Trophoblast cell (in vitro differentiated cells and primary cell): Measurements from ENCODE around the gene HCN1.
"Not testable (repeated sequence)": the region's sequence is repeated elsewhere in the genome, so short reads cannot be mapped to it uniquely, and the experiment has no call there.

Experiments
- DNase-seq, 2 donors: peaks; one replicate each; pipeline ENCODE4 v3.0.0-alpha.2; 2016
- H2AFZ ChIP-seq: 2 replicates; pipeline ENCODE4 v1.6.1; 2013; ENCODE audit warnings: low read length, moderate library complexity, mild to moderate bottlenecking; ENCODE audit not compliant: insufficient read depth, poor library complexity
- H2AK5ac ChIP-seq: 2 replicates; pipeline ENCODE4 v1.6.1; 2013; ENCODE audit warnings: mild to moderate bottlenecking, low read length
- H2BK120ac ChIP-seq: 2 replicates; pipeline ENCODE4 v1.6.1; 2013; ENCODE audit warnings: low read length, mild to moderate bottlenecking, moderate library complexity; ENCODE audit not compliant: insufficient read depth, poor library complexity
- H2BK12ac ChIP-seq: 2 replicates; pipeline ENCODE4 v1.6.1; 2013; ENCODE audit warnings: mild to moderate bottlenecking, low read length, moderate library complexity
- H2BK5ac ChIP-seq: 2 replicates; pipeline ENCODE4 v1.6.1; 2013; ENCODE audit warnings: low read length, low read depth, moderate library complexity, mild to moderate bottlenecking; ENCODE audit not compliant: poor library complexity
- H3K14ac ChIP-seq: 2 replicates; pipeline ENCODE4 v1.6.1; 2013; ENCODE audit warnings: mild to moderate bottlenecking, low read length
- H3K18ac ChIP-seq: 2 replicates; pipeline ENCODE4 v1.6.1; 2013; ENCODE audit warnings: mild to moderate bottlenecking, low read length
- H3K23ac ChIP-seq: 2 replicates; pipeline ENCODE4 v1.6.1; 2013; ENCODE audit warnings: low read length
- H3K27ac ChIP-seq: 2 replicates; pipeline ENCODE4 v1.5.1; 2013; ENCODE audit warnings: low read depth, mild to moderate bottlenecking, inconsistent platforms, low read length, moderate library complexity
- H3K27me3 ChIP-seq: 2 replicates; pipeline ENCODE4 v1.6.1; 2013; ENCODE audit warnings: inconsistent platforms, mild to moderate bottlenecking, low read length, moderate library complexity; ENCODE audit not compliant: insufficient read depth
- H3K36me3 ChIP-seq, 2 experiments: 1 replicate in 1 of 2; 2 replicates in 1 of 2; pipeline ENCODE4 v1.6.1; 2013; ENCODE audit warnings: low read length in 2 of 2, mild to moderate bottlenecking in 2 of 2, moderate library complexity in 1 of 2; ENCODE audit not compliant: insufficient read depth in 2 of 2, control insufficient read depth in 1 of 2
- H3K4ac ChIP-seq: 2 replicates; pipeline ENCODE4 v1.6.1; 2013; ENCODE audit warnings: low read depth, mild to moderate bottlenecking, low read length, moderate library complexity
- H3K4me1 ChIP-seq, 2 experiments: 1 replicate in 1 of 2; 2 replicates in 1 of 2; pipeline ENCODE4 v1.6.1; 2013; ENCODE audit warnings: low read length in 2 of 2, mild to moderate bottlenecking in 2 of 2, moderate library complexity in 1 of 2; ENCODE audit not compliant: insufficient read depth in 2 of 2, control insufficient read depth in 1 of 2
- H3K4me2 ChIP-seq: 2 replicates; pipeline ENCODE4 v1.6.1; 2013; ENCODE audit warnings: inconsistent platforms, mild to moderate bottlenecking, low read length, moderate library complexity
- H3K4me3 ChIP-seq: 2 replicates; pipeline ENCODE4 v1.5.1; 2013; ENCODE audit warnings: mild to moderate bottlenecking, low read depth, low read length, inconsistent platforms
- H3K79me1 ChIP-seq: one replicate; pipeline ENCODE4 v1.6.1; 2013; ENCODE audit warnings: low read length
- H3K79me2 ChIP-seq: 2 replicates; pipeline ENCODE4 v1.6.1; 2013; ENCODE audit warnings: low read length, mild to moderate bottlenecking; ENCODE audit not compliant: control insufficient read depth, insufficient read depth, poor library complexity
- H3K9ac ChIP-seq: 2 replicates; pipeline ENCODE4 v1.6.1; 2013; ENCODE audit warnings: mild to moderate bottlenecking, low read length
- H3K9me3 ChIP-seq: 2 replicates; pipeline ENCODE4 v1.6.1; 2013; ENCODE audit warnings: low read depth, mild to moderate bottlenecking, control low read depth, inconsistent platforms, low read length; ENCODE audit not compliant: insufficient read depth
- H4K12ac ChIP-seq: 2 replicates; pipeline ENCODE4 v1.6.1; 2013; ENCODE audit warnings: low read depth, mild to moderate bottlenecking, low read length, moderate library complexity
- H4K8ac ChIP-seq: 2 replicates; pipeline ENCODE4 v1.6.1; 2013; ENCODE audit warnings: low read depth, mild to moderate bottlenecking, low read length, moderate library complexity
- H4K91ac ChIP-seq: one replicate; pipeline ENCODE4 v1.6.1; 2013; ENCODE audit warnings: low read depth, mild to moderate bottlenecking, low read length, moderate library complexity
- WGBS: extraction: QIAGEN DNeasy Blood & Tissue Kit; methylation state at CpG from one replicate; pipeline ENCODE4 v1.1.7; 2013; ENCODE audit warnings: missing lambda C conversion rate; ENCODE audit not compliant: insufficient read length, insufficient coverage; ENCODE audit errors: extremely low coverage; 5-methylcytosine and 5-hydroxymethylcytosine counted together

The HCN1 gene

GRCh38 chr5:45372629-45373028 lies 323.6 kb downstream of the HCN1 start:
- no peak overlapping the region for H4K12ac ChIP-seq
- no peak overlapping the region for H3K9ac ChIP-seq
- no peak overlapping the region for H3K14ac ChIP-seq
- no peak overlapping the region for H2BK5ac ChIP-seq
- no peak overlapping the region for H4K8ac ChIP-seq
- no peaks in the 10 kb centered on the region for H3K36me3 ChIP-seq
- no peak overlapping the region for H2AK5ac ChIP-seq
- no peak overlapping the region for H3K4ac ChIP-seq
- H3K9me3 ChIP-seq: no peaks in the 10 kb centered on the region
- no peak overlapping the region for H4K91ac ChIP-seq
- no peaks in the 10 kb centered on the region for H3K79me2 ChIP-seq
- H3K27me3 ChIP-seq: no peaks in the 10 kb centered on the region
- no peak overlapping the region for H2AFZ ChIP-seq
- no peak overlapping the region for H3K18ac ChIP-seq
- no peak overlapping the region for H3K4me3 ChIP-seq
- H2BK12ac ChIP-seq: no peak overlapping the region
- no peak for DNase-seq
- WGBS: no CpG with 5 or more reads among the region's 10 CpGs
- H3K79me1 ChIP-seq: no peaks in the 10 kb centered on the region
- H2BK120ac ChIP-seq: no peak overlapping the region
- H3K23ac ChIP-seq: no peak overlapping the region
- no peak overlapping the region for H3K27ac ChIP-seq
- H3K4me1 ChIP-seq: no peaks in the 10 kb centered on the region
- no peak overlapping the region for H3K4me2 ChIP-seq

- not testable (repeated sequence) for H3K79me2 ChIP-seq, H4K12ac ChIP-seq, H4K8ac ChIP-seq, H2BK12ac ChIP-seq, H3K27ac ChIP-seq, H2BK5ac ChIP-seq, DNase-seq, H3K23ac ChIP-seq, H2AFZ ChIP-seq, H3K4me1 ChIP-seq, H3K14ac ChIP-seq, H4K91ac ChIP-seq, H3K79me1 ChIP-seq, H3K4me2 ChIP-seq, H3K9me3 ChIP-seq, H3K4me3 ChIP-seq, H3K9ac ChIP-seq, H2BK120ac ChIP-seq, H3K18ac ChIP-seq, H3K36me3 ChIP-seq, H3K4ac ChIP-seq, H3K27me3 ChIP-seq, H2AK5ac ChIP-seq
- WGBS: no CpG with 5 or more reads among the region's 8 CpGs
These were observed 324.8 kb downstream of the HCN1 start for GRCh38 chr5:45371423-45371822.

GRCh38 chr5:45355189-45355992 lies 340.8 kb downstream of the HCN1 start:
- H2BK12ac ChIP-seq: no peak overlapping the region
- H2BK120ac ChIP-seq: no peak overlapping the region
- H3K4ac ChIP-seq: no peak overlapping the region
- no peak for DNase-seq
- no peak overlapping the region for H3K14ac ChIP-seq
- no peak overlapping the region for H2BK5ac ChIP-seq
- WGBS: no CpG with 5 or more reads among the region's 3 CpGs
- no peaks in the 10 kb centered on the region for H3K79me1 ChIP-seq
- H3K4me2 ChIP-seq: no peak overlapping the region
- no peaks in the 10 kb centered on the region for H3K36me3 ChIP-seq
- H4K8ac ChIP-seq: no peak overlapping the region
- no peak overlapping the region for H3K18ac ChIP-seq
- H3K4me1 ChIP-seq: no peaks in the 10 kb centered on the region
- no peaks in the 10 kb centered on the region for H3K9me3 ChIP-seq
- no peak overlapping the region for H4K12ac ChIP-seq
- H2AK5ac ChIP-seq: no peak overlapping the region
- no peak overlapping the region for H3K4me3 ChIP-seq
- H3K27ac ChIP-seq: no peak overlapping the region
- H3K9ac ChIP-seq: no peak overlapping the region
- H2AFZ ChIP-seq: no peak overlapping the region
- no peaks in the 10 kb centered on the region for H3K27me3 ChIP-seq
- H4K91ac ChIP-seq: no peak overlapping the region
- H3K79me2 ChIP-seq: no peaks in the 10 kb centered on the region
- no peak overlapping the region for H3K23ac ChIP-seq

GRCh38 chr5:45336464-45336863 lies 359.7 kb downstream of the HCN1 start:
- no peak overlapping the region for H3K4me2 ChIP-seq
- no peak overlapping the region for H2AK5ac ChIP-seq
- H4K12ac ChIP-seq: no peak overlapping the region
- DNase-seq: no peak
- H3K4ac ChIP-seq: no peak overlapping the region
- H4K8ac ChIP-seq: no peak overlapping the region
- H3K9ac ChIP-seq: no peak overlapping the region
- no peaks in the 10 kb centered on the region for H3K79me1 ChIP-seq
- H3K9me3 ChIP-seq: no peaks in the 10 kb centered on the region
- H2BK12ac ChIP-seq: no peak overlapping the region
- H3K79me2 ChIP-seq: no peaks in the 10 kb centered on the region
- no peak overlapping the region for H3K18ac ChIP-seq
- H3K4me3 ChIP-seq: no peak overlapping the region
- no peak overlapping the region for H3K27ac ChIP-seq
- H4K91ac ChIP-seq: no peak overlapping the region
- H2BK5ac ChIP-seq: no peak overlapping the region
- H2BK120ac ChIP-seq: no peak overlapping the region
- no peak overlapping the region for H3K23ac ChIP-seq
- no peaks in the 10 kb centered on the region for H3K27me3 ChIP-seq
- WGBS: no CpG with 5 or more reads among the region's 2 CpGs
- no peaks in the 10 kb centered on the region for H3K36me3 ChIP-seq
- H3K4me1 ChIP-seq: no peaks in the 10 kb centered on the region
- H3K14ac ChIP-seq: no peak overlapping the region
- H2AFZ ChIP-seq: no peak overlapping the region
